ENCODE measurements around the gene CYB5B.
A peak's percentile ranks its signal among the peaks of the same experiment; 100 is the strongest.

CYB5B gene

DNA sequence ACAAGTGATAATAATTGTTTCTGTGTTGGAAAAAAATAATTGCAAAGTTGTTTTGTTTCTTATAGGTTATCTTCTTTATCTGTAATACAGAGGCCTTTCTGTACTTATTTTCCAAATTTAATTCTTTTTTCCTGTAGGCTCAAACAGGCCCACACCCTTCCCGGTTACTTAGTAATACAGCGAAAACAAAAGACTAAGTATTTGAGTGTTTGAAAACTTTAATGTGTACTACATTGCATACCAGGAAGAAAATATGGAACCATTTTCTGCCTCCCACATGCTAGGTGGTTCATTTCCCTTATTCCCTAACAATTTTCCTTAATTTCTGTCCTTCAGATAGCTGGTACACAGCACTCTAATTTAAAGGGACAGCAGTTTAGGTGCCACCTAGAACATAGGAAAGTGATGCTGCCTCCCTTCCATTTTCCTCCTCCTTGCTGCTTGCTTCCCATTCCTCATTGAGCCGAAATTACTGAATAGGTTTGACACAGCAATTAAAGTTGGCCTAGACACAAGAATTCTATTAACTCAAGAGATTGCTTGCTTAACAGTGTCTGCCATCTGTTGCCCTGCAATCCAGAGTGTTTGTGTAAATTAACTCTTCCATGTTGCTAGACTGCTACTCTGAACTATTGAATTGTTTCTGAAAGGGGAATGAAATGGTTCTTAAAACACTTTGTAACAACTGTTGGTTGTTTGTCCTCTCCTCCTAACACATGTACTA lies 24.2 kb downstream of the CYB5B start:
- no peak for DNase-seq

DNA sequence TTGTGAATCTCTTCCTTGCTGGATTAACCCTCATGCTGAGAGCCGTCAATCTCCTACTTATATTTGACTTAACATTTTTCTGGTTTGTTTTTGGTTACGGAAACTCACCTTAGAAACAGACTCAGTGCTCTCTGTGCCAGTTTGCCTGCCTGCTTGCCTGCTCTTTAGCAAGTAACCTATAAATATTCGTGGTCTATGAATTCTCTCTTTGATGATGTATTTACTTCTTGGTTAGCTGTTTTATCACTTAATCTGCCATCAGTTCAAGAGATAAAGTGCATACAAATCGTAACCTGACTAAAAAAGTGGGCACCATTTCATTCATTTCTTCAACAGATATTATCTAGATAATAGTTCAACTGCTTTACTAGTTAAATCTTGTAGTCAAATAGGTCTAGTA lies 26.7 kb downstream of the CYB5B start:
- DNase-seq, result no peak

DNA sequence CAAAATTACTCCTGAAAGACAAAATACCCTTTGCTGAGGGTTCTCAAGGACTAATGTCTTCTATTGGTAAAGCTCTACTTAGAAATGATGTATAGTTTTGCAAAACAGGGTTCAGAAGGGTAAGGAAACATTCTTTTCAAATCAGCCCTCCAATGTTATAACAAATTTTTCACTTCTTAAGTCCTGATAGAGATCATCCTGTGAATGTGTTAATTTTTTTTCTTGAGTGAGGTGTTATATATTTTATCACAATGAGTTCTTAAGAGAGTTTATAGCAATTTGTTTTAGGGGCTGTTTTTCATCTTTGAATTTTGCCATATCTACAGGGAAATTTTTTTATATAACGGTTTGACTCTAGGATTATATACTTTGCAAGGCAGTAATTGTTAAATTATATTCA lies 29.5 kb downstream of the CYB5B start:
- DNase-seq, result no peak

DNA sequence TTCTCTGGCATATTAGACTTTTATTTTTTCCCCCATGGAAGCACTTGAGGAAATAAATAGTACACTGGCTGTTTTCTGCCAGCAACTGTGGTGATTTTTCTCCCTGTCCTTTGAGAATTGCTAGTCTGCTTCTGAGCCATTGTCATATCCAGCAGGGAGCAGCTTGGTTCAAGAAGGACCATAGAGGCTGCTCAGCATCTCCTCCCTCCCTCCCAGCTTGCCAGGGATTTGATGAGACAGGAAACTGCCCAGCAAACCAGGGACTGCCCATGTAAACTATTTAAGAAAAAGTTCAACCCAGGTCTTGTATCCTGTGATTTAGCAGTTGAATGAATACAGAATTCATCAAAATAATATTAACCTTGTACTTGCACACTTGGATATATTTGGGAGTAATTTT lies 39.5 kb downstream of the CYB5B start:
- DNase-seq, result no peak

DNA sequence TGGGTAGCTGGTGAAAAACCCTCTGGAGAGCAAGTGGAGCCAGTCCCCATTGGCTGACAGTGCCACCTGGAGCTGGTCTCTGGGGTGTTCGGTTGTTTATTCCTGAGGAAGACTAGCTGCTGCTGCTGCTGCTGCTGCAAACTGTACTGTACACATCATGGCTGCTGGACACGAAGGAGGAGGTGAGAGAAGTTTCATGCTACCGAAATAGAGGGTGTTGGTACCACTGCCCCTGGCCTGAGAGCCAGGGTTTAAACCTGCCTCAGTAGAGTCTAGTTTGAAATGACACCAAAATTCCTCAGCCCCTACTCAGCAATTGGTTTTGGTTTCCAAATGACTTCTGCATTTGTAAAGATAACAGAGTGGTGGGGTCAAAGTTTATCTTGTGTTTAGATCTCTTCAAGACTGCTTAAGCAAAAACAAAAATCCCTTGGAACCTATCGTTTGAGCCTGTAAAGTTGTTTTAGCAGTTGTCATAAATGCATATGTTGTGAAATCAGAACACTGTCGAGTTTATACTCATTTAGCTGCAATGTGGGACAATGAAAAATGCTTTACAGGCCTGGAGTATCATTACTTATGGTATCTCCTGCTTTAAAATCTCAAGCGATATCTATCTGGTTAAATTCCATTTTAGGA lies 40.8 kb downstream of the CYB5B start:
- DNase-seq, result no peak

DNA sequence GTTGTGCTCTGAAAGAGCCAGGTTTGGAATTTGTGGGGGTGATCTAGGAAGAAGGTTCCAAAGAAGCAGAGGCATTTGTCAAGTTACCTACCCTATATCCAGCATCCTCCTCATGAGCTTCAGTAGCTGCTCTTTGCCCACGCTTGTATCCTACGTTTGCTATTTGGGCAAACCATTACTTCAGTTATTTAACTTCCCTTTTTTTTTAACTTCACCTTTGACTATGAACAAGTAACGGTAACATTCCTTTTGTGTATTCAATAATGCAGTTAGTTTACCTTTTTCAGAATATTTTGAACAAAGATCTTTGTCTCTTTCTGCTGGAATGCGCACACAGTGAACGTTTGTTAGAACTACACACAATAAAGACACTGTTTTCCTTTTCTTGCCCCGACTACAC lies 41.5 kb downstream of the CYB5B start:
- DNase-seq, result no peak

DNA sequence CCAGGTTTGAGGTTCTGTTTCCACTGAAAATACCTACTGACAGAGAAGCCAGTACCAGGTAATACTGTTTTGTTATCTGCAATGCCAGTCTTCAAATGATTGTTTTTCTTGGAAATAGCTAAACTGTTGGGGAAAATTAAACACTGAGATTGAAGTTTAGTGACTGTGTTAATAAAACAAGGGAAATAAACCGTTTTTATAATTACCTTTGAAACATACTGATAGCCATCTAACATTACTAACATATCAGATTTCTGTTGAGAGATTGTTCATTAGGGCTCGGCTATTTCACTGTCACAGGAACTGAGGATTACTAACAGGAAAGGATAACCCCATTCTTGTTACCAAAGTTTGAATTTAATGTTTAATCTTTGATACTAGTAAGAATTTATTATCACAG lies 42.1 kb downstream of the CYB5B start:
- no peak for DNase-seq

DNA sequence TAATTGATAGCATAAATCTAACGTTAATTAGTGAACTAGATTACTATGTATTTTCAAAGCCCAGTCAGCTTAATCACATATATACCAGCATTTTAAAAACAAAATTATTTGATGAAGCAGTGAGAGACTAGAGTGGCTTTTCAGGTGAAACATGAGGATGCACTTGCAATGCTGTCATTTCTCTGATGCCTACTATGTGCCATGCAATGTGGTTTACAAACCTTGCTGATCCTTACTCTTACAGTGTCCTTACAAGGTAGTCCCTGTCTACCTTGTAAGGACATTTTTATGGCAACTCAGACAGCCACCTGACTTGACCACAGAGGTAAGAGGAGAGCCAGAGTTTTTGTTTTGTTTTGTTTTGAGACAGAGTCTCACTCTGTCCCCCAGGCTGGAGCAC lies 42.7 kb downstream of the CYB5B start:
- DNase-seq, result no peak

DNA sequence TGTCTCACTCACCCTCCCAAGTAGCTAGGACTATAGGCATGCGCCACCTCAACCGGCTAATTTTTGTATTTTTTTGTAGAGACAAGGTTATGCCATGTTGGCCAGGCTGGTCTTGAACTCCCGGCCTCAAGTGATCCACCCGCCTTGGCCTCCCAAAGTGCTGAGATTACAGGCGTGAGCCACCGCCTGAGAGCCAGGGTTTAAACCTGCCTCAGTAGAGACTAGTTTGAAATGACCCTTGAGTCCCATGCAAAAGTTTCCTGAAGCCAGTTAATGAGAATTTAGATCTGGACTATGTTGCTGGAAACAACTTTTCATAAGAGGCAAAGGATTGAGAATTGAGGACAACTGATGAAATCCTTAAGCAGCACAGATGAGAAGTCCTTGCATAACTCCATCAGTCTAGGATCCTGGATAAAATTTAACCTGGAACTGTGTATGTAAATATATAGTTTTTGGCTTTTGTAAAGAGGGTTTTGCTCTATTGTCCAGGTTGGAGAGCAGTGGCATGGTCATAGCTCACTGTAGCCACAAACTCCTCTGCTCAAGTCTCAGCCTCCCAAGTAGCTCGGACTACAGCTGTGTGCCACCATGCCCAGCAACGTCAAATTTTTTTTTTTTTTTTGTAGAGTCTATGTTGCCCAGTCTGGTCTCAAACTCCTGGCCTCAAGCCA lies 43.2 kb downstream of the CYB5B start:
- no peak for DNase-seq

DNA sequence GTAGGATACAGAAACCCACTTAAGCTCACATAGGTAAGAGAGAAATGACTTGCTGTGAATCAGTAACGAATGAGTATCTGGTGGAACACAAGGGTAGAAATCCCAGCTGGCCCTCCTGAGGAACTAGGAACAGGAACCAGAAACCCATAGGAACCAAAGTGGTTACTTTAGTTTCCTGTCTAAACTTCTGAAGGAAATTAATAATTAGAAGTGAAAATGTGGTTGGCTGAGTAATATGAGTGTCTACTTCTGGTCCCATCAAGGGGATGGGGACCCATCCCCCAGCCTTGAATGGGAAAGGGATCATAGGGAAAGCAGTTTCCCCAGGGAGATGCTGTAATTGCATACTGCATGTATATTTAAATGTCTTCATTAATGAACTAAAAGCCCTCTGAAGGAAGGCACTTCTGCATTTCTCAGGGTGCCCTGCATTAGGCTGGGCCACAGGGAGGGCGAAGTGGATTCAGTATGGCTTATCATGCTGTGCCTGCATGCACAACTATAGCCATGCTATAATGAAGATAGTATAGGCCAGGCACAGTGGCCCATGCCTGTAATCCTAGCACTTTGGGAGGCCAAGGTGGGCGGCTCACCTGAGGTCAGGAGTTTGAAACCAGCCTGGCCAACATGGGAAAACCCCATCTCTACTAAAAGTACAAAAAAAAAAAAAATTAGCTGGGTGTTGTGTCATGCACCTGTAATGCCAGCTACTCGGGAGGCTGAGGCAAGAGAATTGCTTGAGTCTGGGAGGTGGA lies 45.6 kb downstream of the CYB5B start:
- DNase-seq, result no peak

DNA sequence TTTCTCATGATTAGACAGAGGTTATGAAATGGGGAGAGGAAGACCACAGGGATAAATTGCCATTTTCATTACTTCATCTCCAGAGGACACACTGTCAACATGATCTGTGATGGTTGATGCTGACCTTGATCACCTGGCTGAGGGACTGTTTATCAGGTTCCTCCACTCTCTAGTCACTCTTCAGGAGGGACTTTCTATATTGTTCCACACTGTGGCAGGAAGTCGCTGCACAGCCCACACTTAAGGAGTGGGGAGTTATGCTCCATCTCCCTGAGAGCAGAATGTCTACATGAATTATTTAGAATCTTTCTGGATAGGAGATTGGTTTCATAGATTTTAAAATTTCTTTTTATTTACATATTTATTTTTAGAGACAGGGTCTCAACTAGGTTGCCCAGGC lies 46.7 kb downstream of the CYB5B start:
- no peak for DNase-seq

DNA sequence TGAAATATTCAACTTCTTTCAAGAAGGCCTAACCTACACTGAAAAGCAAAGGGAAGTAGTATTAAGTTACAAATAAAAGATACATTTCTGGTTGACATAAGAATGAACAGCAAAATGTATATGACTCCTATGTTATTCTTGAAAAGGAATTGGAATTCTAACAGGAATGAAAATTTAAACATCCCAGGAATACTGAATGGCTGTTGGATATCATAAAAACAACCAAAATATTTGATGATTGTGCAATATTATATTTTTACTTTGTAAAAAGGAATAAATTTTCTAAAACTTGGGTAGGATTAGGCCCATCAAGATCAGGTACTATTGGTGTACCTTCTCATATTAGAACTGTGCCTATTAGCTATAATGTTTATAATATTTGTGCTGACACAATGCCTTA lies 50.0 kb downstream of the CYB5B start:
- DNase-seq, result no peak

DNA sequence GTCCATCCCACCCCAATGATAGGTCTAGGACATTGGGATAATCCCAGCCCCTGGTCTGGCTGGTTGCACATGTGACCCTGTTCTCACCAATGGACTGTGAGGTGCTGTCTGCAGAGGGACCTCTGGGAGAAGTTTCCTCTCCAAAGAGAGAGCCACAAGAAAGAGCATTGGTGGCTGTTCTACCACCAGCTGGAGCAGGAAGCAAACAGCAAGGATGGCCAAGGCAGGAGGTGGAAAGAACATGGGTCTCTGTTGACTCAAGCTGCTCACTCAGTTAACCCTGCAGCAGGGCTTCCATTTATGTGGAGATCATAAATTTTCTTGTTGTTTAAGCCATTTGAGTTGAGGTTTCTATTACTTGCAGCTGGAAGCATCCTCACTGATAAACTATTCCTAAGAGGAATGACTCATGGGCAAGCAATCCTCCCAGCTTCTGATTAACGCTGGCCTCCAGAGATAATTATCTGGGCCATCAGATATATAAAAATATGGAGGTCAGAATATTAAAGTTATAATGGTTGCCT lies 52.6 kb downstream of the CYB5B start:
- peak; percentile 75 for DNase-seq

DNA sequence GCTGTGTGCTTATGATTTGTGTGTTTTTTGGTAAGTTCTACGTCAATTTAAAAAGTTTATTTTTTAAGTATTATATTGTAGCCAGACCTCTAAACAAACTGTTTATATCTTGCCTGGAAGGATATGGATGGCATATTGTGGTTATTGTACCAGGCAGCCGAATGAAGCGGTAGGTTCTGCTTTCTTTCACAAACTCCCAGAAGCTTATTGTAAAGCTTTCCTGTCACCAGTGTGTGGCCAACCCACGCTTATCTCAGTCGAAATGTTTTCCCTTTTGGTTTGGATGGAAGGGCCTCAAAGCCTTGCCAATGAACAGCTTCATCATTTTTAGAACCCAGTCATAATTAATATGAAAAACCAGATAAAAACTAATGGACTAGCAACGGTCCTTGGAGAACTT lies 53.1 kb downstream of the CYB5B start:
- DNase-seq, result no peak

DNA sequence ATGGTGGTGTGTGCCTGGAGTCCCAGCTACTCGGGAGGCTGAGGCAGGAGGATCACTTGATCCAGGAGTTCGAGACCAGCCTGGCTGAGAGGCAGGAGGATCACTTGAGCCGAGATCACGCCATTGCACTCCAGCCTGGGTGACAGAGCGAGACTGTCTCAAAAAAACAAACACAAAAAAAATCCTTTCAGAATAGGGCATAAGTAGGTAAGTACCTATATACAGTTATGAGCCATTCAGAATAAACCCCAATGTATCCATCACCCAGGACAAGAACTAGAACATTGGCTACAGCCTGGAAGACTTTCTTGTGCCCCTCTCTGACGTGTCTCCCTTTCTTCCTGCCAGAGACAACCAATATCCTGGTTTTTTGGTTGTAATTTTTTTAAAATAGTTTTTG lies 54.3 kb downstream of the CYB5B start:
- DNase-seq, result no peak

DNA sequence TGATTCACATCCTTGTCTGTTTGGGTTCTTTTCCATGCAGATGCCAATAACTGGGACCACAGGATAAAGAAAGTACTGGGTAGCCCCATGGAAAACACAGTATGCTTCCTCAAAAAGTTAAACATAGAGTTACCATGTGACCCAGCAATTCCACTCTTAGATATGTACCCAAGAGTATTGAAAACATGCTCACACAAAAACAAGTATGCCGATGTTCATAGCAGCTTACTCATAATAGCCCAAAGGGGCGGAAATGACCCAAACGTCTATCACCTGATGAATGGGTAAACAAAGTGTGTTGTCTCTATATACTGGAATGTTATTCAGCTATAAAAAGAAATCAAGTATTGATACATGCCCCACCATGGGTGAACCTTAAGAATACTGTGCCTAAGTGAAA lies 55.4 kb downstream of the CYB5B start:
- no peak for DNase-seq

DNA sequence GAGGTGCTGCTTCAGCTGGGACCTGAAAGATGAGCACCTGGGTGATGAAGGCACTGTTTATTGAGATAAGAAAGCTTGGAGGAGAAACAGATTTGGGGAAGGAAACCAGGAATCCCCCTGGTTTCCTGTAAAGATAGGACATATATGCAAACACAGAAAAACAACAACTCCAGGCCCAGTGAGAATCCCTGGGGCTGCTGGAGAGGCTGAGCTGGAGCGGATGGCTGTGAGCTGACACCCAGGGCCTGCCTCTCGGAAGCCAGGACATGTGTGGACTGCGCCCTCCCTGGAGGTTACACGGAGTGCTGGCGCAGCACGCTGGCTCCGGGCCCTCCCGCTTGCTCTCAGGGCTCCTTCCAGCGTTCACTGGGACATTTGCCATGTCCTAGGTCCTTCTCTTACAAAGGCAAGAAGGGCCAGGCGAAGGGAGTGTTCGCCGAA lies 57.5 kb downstream of the CYB5B start:
- no peak for DNase-seq

DNA sequence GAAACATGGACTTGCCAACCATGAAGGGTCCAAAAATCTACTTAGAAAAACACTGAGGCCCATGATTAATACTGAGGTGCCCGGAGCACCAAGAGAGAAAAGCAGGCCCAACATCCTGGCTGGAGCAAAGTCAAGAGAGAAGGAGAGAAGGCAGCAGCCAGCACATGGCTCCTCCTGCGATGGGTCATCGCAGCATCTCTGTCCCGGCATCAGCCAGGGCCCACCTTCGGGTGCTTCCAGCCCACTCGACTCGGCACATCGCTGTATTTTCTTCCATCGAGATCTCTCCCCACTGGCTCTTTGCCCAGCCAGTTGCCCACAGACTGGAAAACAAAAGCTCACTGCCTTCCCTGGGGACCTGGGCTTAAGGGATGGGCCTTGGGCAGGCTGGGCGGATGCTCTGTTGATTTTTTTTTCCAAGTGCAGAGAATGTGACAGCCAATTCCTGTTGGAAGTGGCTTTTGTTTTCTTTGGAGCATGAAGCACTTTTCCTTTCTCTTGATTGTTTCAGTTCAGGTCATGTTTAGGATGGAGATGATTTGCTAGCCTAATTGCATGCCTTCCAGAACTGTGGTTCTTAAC lies 58.1 kb downstream of the CYB5B start:
- DNase-seq, result peak; percentile 16

DNA sequence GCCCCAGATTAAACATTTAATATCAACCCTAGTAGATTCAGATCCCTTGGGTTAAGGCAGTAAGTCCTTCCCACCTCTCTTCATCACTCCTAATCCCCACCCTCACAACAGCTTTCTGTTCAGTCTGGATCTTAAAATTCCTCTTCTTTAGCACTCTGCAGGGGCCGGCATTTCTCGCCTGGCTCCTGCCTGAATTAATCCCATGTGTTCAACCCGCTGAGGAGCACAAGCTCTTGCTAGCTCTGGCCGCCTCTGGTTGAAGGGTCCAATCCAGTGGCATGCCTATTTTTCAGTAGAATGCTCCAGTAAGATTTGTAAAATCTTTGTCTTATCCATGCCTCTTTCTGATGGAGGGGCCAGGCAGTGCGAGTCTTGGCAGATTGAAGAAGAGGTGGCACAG lies 59.2 kb downstream of the CYB5B start:
- no peak for DNase-seq

DNA sequence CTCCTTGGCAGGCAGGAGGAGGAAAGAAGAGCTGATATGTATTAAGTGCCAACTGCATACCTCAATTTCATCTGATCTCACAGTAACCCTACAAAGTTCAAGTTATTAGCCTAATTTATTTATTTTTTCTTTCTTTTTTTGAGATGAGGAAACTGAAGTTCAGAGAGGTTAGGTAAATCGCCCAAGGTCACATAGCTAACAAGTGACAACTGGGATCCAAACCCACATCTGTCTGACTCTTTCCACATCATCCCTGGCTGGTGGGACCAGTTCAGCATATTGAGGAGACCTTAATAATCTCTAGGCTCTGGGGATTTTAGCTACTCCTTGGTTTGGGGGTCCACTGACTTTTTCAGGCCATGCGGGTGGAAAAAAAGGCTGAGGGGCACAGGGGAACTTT lies 60.9 kb downstream of the CYB5B start:
- DNase-seq, result no peak

DNA sequence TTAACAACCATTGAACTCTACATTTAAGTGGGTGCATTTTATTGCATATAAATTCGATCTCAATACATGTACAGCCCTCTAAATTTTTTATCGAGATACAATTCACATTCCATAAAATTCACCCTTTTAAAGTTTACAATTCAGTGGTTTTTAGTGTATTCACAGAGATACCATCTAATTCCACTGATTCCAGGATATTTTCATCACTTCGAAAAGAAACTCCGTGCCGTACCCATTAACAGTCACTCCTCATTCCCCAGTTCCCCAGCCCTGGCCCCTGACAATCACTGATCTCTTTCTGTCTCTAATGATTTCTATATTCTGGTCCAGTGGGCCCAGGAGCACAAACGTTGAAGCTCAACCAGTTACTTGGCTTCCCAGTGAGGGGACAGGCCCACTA lies 61.4 kb downstream of the CYB5B start:
- no peak for DNase-seq

DNA sequence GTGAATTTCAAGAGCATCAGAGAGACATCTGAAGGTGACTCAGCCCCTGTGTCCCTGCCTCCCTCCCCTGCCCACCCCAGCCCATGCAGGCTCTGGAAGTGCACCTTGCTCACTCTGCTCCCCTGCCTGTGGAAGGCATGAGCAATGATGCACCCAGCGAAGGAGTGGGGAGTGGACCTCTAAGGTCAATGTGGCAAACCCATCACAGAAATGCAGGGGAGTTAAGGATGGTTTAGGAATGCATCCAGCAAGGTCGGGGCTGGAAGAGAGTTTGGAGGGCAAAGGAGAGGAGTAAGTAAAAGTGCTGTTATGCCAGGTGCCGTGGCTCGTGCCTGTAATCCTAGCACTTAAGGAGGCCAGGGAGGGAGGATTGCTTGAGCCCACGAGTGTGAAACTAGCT lies 61.9 kb downstream of the CYB5B start:
- DNase-seq, result no peak

DNA sequence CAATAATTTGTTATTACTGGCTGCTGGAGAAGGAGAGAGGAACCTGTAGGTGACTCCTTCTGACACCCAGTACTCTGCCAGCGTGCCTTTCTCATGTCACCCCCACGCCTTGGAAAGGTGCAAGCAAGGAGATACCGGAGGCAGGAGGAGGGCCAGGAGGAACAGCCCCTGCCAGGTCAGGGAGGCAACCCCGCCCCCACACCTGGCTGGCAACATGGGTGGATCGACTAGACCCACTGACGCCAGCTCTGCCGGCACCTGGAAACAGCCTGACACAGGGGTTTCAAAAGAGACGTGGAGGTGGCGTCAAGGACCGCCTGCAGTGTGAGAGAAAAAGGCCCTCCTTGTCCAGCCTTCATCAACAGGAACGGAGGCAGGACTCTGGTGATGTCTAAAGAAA lies 62.3 kb downstream of the CYB5B start:
- DNase-seq, result no peak

Data from kidney glomerular epithelial cell (primary cell).